GM20000 (cell line): ENCODE data around the gene STARD9.

Source experiments
- DNase-seq: peaks from one replicate; pipeline ENCODE4 v3.0.0; 2012; ENCODE audit warnings: low spot score
- CTCF ChIP-seq: IDR thresholded peaks from 2 replicates; pipeline ENCODE4 v1.5.1; 2012; ENCODE audit warnings: mild to moderate bottlenecking, control low read depth; ENCODE audit errors: extremely low read depth, missing control alignments

STARD9 gene

GRCh38 chr15:42577514-42578031 is 2.2 kb downstream of the STARD9 start:
- TF ChIP-seq CTCF = no peak
- peak; percentile 63 for DNase-seq

- no peak for DNase-seq
These were observed 3.7 kb downstream of the STARD9 start for GRCh38 chr15:42578984-42579537.

GRCh38 chr15:42581272-42581730 is 5.9 kb downstream of the STARD9 start:
- peak; percentile 81 for DNase-seq
- TF ChIP-seq CTCF = no peak

More at GRCh38 chr15:42578984-42579537, 3.7 kb downstream of the STARD9 start:
- no peak for TF ChIP-seq CTCF

- DNase-seq = no peak
- no peak for TF ChIP-seq CTCF
These were observed 7.4 kb downstream of the STARD9 start for GRCh38 chr15:42582569-42583375.

- no peak for TF ChIP-seq CTCF
- no peak for DNase-seq
These were observed 8.8 kb downstream of the STARD9 start for GRCh38 chr15:42584031-42584765.

- no peak for DNase-seq
- TF ChIP-seq CTCF = no peak
These were observed 15.3 kb downstream of the STARD9 start for GRCh38 chr15:42590619-42591237.
